SK-N-MC (cell line): ENCODE data around the gene VAMP8.

Source experiments
- EZH2 ChIP-seq: fragments of 200-600 bp; sonication (generic); IDR thresholded peaks from one replicate; pipeline ENCODE4 v1.6.1; 2017; ENCODE audit warnings: antibody characterized with exemption
- FOXP2 ChIP-seq: optimal IDR thresholded peaks from 2 replicates; pipeline ENCODE3; 2011; ENCODE audit warnings: mild to moderate bottlenecking, moderate library complexity; ENCODE audit not compliant: insufficient read depth; ENCODE audit errors: extremely low read length, control extremely low read depth
- POLR2AphosphoS5 ChIP-seq: IDR thresholded peaks from 2 replicates; pipeline ENCODE4 v1.6.1; 2012; ENCODE audit warnings: mild to moderate bottlenecking, low read depth, low read length, borderline replicate concordance

DNA sequence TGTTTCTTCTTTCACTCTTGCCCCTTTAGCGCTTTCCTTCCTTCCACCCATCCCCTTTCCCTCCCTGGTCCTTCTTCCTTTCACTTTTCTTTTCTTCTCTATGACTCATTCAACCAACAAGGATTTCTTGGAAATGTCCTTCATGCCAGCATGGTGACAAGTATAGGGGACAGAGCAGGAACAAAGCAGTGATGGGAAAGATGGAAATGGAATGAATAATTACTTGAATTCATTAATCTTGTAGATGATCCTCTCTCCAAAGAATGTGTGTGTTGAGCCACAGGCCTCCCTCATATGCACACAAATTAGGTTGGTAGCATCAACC lies 8.4 kb downstream of the VAMP8 start:
- no peak for TF ChIP-seq EZH2
- no peak for TF ChIP-seq POLR2AphosphoS5
- no peak for TF ChIP-seq FOXP2
